ENCODE data around the gene TAS1R3.

Gene TAS1R3

DNA sequence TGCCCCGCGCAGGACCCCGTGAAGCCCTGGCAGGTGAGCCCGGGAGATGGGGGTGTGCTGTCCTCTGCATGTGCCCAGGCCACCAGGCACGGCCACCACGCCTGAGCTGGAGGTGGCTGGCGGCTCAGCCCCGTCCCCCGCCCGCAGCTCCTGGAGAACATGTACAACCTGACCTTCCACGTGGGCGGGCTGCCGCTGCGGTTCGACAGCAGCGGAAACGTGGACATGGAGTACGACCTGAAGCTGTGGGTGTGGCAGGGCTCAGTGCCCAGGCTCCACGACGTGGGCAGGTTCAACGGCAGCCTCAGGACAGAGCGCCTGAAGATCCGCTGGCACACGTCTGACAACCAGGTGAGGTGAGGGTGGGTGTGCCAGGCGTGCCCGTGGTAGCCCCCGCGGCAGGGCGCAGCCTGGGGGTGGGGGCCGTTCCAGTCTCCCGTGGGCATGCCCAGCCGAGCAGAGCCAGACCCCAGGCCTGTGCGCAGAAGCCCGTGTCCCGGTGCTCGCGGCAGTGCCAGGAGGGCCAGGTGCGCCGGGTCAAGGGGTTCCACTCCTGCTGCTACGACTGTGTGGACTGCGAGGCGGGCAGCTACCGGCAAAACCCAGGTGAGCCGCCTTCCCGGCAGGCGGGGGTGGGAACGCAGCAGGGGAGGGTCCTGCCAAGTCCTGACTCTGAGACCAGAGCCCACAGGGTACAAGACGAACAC lies 1.8 kb downstream of the TAS1R3 start:
- Histone ChIP-seq H3K9ac (ENCODE audit: low read depth in 1 of 2, low read length in 2 of 2) (no peak overlapping the region), H3K36me3 (ENCODE audit: control insufficient read depth in 1 of 2, insufficient read depth in 2 of 2, low read length in 2 of 2) (peaks cover 0 to 20% of the 10 kb centered on the region in 2 donors), H3K9me3 (ENCODE audit: control insufficient read depth in 1 of 2, low read length in 2 of 2) (no peaks in the 10 kb centered on the region), H3K4me3 (ENCODE audit: low read depth in 1 of 2, low read length in 2 of 2) (no peak overlapping the region), H3K27ac (ENCODE audit: low read depth, low read length) (no peak overlapping the region), H3K27me3 (ENCODE audit: control insufficient read depth in 1 of 2, insufficient read depth in 2 of 2, low read length in 2 of 2) (peaks cover 0 to 35% of the 10 kb centered on the region in 2 donors), H3K4me1 (ENCODE audit: control insufficient read depth in 1 of 2, insufficient read depth in 2 of 2, low read length in 2 of 2) (peaks cover 10 to 28% of the 10 kb centered on the region in 2 donors)

GRCh38 chr1:1333551-1334241 lies 2.6 kb downstream of the TAS1R3 start:
- H3K9me3 ChIP-seq (ENCODE audit: control insufficient read depth in 1 of 2, low read length in 2 of 2), result no peaks in the 10 kb centered on the region
- peaks cover 0 to 35% of the 10 kb centered on the region in 2 donors for H3K27me3 ChIP-seq (ENCODE audit: control insufficient read depth in 1 of 2, insufficient read depth in 2 of 2, low read length in 2 of 2)
- no peak overlapping the region for H3K9ac ChIP-seq (ENCODE audit: low read depth in 1 of 2, low read length in 2 of 2)
- H3K36me3 ChIP-seq (ENCODE audit: control insufficient read depth in 1 of 2, insufficient read depth in 2 of 2, low read length in 2 of 2), result peaks cover 0 to 18% of the 10 kb centered on the region in 2 donors
- H3K4me1 ChIP-seq (ENCODE audit: control insufficient read depth in 1 of 2, insufficient read depth in 2 of 2, low read length in 2 of 2), result peaks cover 10 to 28% of the 10 kb centered on the region in 2 donors
- no peak overlapping the region for H3K27ac ChIP-seq (ENCODE audit: low read depth, low read length)
- H3K4me3 ChIP-seq (ENCODE audit: low read depth in 1 of 2, low read length in 2 of 2), result no peak overlapping the region

DNA sequence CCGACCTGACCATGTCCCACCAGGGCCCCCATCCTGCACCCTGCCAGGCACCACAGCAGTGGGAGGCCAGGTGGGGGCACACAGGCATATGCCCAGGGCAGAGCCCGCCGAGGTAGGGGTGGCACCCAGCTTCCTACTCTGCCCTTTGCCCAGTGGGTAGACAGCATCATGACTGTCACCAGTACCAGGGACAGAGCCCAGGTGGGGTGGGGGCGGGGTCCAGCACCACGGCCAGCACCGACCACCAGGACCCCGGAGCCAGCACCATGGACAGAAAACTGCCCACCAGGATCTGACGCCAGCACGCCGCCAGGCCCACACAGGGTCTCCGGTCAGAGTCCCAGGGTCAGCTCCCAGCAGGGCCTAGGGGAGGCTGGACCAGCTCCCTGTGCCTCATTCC lies 3.8 kb downstream of the TAS1R3 start:
- H3K4me1 ChIP-seq (ENCODE audit: control insufficient read depth in 1 of 2, insufficient read depth in 2 of 2, low read length in 2 of 2), result peaks cover 10 to 23% of the 10 kb centered on the region in 2 donors
- no peaks in the 10 kb centered on the region for H3K9me3 ChIP-seq (ENCODE audit: control insufficient read depth in 1 of 2, low read length in 2 of 2)
- H3K27me3 ChIP-seq (ENCODE audit: control insufficient read depth in 1 of 2, insufficient read depth in 2 of 2, low read length in 2 of 2), result peaks cover 0 to 35% of the 10 kb centered on the region in 2 donors
- H3K9ac ChIP-seq (ENCODE audit: low read depth in 1 of 2, low read length in 2 of 2), result no peak overlapping the region
- H3K27ac ChIP-seq (ENCODE audit: low read depth, low read length), result no peak overlapping the region
- H3K4me3 ChIP-seq (ENCODE audit: low read depth in 1 of 2, low read length in 2 of 2), result no peak overlapping the region
- H3K36me3 ChIP-seq (ENCODE audit: control insufficient read depth in 1 of 2, insufficient read depth in 2 of 2, low read length in 2 of 2), result peaks cover 0 to 21% of the 10 kb centered on the region in 2 donors

GRCh38 chr1:1335283-1335682 lies 4.2 kb downstream of the TAS1R3 start:
- Histone ChIP-seq H3K27me3 (ENCODE audit: control insufficient read depth in 1 of 2, insufficient read depth in 2 of 2, low read length in 2 of 2) (peaks cover 0 to 35% of the 10 kb centered on the region in 2 donors), H3K4me3 (ENCODE audit: low read depth in 1 of 2, low read length in 2 of 2) (no peak overlapping the region), H3K9me3 (ENCODE audit: control insufficient read depth in 1 of 2, low read length in 2 of 2) (no peaks in the 10 kb centered on the region), H3K4me1 (ENCODE audit: control insufficient read depth in 1 of 2, insufficient read depth in 2 of 2, low read length in 2 of 2) (peaks cover 10 to 18% of the 10 kb centered on the region in 2 donors), H3K27ac (ENCODE audit: low read depth, low read length) (no peak overlapping the region), H3K36me3 (ENCODE audit: control insufficient read depth in 1 of 2, insufficient read depth in 2 of 2, low read length in 2 of 2) (peaks cover 0 to 23% of the 10 kb centered on the region in 2 donors), H3K9ac (ENCODE audit: low read depth in 1 of 2, low read length in 2 of 2) (no peak overlapping the region)

DNA sequence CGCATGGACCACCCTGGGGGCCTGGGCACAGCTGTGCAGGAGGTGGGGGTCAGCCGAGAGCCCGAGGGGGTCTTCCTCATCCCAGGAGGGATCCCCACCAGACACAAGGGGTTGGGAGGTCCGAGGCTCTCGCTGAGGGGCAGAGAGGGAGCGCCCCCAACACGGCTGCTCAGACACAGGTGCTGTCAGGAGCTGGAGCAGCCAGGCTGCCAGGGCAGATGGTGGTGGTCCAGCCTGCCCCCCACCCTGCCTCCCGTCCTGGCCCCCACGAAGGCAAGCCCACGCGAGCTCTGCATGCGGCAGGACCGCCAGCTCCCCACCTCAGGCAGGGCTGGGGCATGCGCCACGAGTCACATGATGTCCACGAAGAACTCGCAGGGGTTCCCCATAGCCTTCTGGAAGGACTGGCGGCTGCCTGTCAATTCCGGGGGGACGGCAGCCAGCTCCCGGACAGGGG lies 4.7 kb downstream of the TAS1R3 start:
- Histone ChIP-seq H3K27ac (ENCODE audit: low read depth, low read length) (no peak overlapping the region), H3K4me3 (ENCODE audit: low read depth in 1 of 2, low read length in 2 of 2) (no peak overlapping the region), H3K9me3 (ENCODE audit: control insufficient read depth in 1 of 2, low read length in 2 of 2) (no peaks in the 10 kb centered on the region), H3K9ac (ENCODE audit: low read depth in 1 of 2, low read length in 2 of 2) (no peak overlapping the region), H3K36me3 (ENCODE audit: control insufficient read depth in 1 of 2, insufficient read depth in 2 of 2, low read length in 2 of 2) (peaks cover 0 to 28% of the 10 kb centered on the region in 2 donors), H3K4me1 (ENCODE audit: control insufficient read depth in 1 of 2, insufficient read depth in 2 of 2, low read length in 2 of 2) (peaks cover 10 to 18% of the 10 kb centered on the region in 2 donors), H3K27me3 (ENCODE audit: control insufficient read depth in 1 of 2, insufficient read depth in 2 of 2, low read length in 2 of 2) (peaks cover 0 to 30% of the 10 kb centered on the region in 2 donors)

GRCh38 chr1:1336446-1336845 lies 5.4 kb downstream of the TAS1R3 start:
- H3K4me3 ChIP-seq (ENCODE audit: low read depth in 1 of 2, low read length in 2 of 2), result no peak overlapping the region
- peaks cover 0 to 24% of the 10 kb centered on the region in 2 donors for H3K27me3 ChIP-seq (ENCODE audit: control insufficient read depth in 1 of 2, insufficient read depth in 2 of 2, low read length in 2 of 2)
- no peak overlapping the region for H3K27ac ChIP-seq (ENCODE audit: low read depth, low read length)
- no peak overlapping the region for H3K9ac ChIP-seq (ENCODE audit: low read depth in 1 of 2, low read length in 2 of 2)
- H3K9me3 ChIP-seq (ENCODE audit: control insufficient read depth in 1 of 2, low read length in 2 of 2), result no peaks in the 10 kb centered on the region
- peaks cover 5 to 35% of the 10 kb centered on the region in 2 donors for H3K36me3 ChIP-seq (ENCODE audit: control insufficient read depth in 1 of 2, insufficient read depth in 2 of 2, low read length in 2 of 2)
- H3K4me1 ChIP-seq (ENCODE audit: control insufficient read depth in 1 of 2, insufficient read depth in 2 of 2, low read length in 2 of 2), result peaks cover 10 to 15% of the 10 kb centered on the region in 2 donors

DNA sequence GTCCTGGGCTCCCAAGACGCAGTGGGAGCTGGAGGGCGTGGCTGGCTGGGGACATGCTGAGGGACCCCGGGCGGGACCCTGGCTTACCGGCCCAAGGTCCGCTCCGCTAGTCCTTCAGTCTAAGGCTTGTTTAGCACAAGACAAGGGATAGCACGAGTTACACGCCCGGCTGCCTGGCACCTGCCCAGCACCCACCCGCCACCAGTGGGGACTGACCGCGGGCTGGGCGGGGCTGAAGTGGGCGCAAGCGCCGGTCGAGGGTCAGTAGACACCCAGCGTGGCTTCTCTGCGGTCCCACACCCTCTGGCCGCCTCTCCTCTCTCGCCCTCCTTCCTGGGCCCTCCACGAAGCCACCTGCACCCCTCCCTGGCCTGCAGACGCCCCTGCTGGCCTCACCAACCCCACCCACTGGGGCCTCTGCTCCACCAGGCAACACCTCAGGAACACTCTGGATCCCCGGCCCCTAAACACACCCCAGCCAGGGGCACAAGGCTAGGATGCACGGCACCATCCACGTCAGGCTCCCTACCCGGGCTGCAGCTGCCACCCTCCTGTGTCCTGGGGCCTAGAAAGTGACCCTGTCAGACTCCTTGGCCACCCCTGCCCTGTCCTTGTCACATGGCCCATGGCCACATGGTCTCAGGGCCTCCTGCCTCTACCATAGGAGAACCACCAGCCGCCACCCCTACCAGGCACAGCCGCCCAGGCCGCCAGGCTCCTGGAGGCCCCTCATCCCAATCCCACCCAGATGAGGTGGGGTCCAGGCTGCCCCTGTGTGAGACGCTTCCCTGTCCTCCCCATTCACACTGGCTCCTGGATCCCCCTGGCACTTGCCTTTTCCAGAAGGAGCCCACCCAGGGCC lies 6.1 kb downstream of the TAS1R3 start:
- no peak overlapping the region for H3K9ac ChIP-seq (ENCODE audit: low read depth in 1 of 2, low read length in 2 of 2)
- H3K4me1 ChIP-seq (ENCODE audit: control insufficient read depth in 1 of 2, insufficient read depth in 2 of 2, low read length in 2 of 2), result peaks cover 10 to 12% of the 10 kb centered on the region in 2 donors
- H3K4me3 ChIP-seq (ENCODE audit: low read depth in 1 of 2, low read length in 2 of 2), result no peak overlapping the region
- peaks cover 0 to 18% of the 10 kb centered on the region in 2 donors for H3K27me3 ChIP-seq (ENCODE audit: control insufficient read depth in 1 of 2, insufficient read depth in 2 of 2, low read length in 2 of 2)
- no peaks in the 10 kb centered on the region for H3K9me3 ChIP-seq (ENCODE audit: control insufficient read depth in 1 of 2, low read length in 2 of 2)
- H3K36me3 ChIP-seq (ENCODE audit: control insufficient read depth in 1 of 2, insufficient read depth in 2 of 2, low read length in 2 of 2), result peaks cover 7 to 40% of the 10 kb centered on the region in 2 donors
- H3K27ac ChIP-seq (ENCODE audit: low read depth, low read length), result no peak overlapping the region

GRCh38 chr1:1337793-1338147 lies 6.7 kb downstream of the TAS1R3 start:
- no peak overlapping the region for H3K4me3 ChIP-seq (ENCODE audit: low read depth in 1 of 2, low read length in 2 of 2)
- peaks cover 6% of the 10 kb centered on the region in 2 donors for H3K4me1 ChIP-seq (ENCODE audit: control insufficient read depth in 1 of 2, insufficient read depth in 2 of 2, low read length in 2 of 2)
- peaks cover 7 to 40% of the 10 kb centered on the region in 2 donors for H3K36me3 ChIP-seq (ENCODE audit: control insufficient read depth in 1 of 2, insufficient read depth in 2 of 2, low read length in 2 of 2)
- no peak overlapping the region for H3K27ac ChIP-seq (ENCODE audit: low read depth, low read length)
- peaks cover 0 to 13% of the 10 kb centered on the region in 2 donors for H3K27me3 ChIP-seq (ENCODE audit: control insufficient read depth in 1 of 2, insufficient read depth in 2 of 2, low read length in 2 of 2)
- H3K9ac ChIP-seq (ENCODE audit: low read depth in 1 of 2, low read length in 2 of 2), result no peak overlapping the region
- H3K9me3 ChIP-seq (ENCODE audit: control insufficient read depth in 1 of 2, low read length in 2 of 2), result no peaks in the 10 kb centered on the region

DNA sequence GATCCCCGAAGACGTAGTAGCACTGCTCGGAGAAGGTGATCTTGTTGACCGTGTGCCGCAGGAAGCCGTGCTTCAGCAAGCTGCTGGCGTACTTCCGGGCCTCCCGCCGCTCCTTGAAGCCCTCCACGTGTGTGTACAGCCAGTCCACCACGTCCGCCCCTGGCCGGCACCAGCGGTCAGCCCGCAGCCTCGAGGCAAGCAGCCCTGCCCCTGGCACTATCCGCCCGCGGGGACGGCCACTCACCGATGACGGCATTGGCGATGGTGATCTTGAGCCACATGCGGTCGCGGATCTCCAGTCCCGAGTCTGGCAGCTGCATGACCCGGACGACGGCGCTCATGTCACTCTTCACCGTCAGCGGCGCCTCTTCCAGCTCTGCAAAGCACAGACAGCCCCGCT lies 7.2 kb downstream of the TAS1R3 start:
- Histone ChIP-seq H3K27ac (ENCODE audit: low read depth, low read length) (no peak overlapping the region), H3K9me3 (ENCODE audit: control insufficient read depth in 1 of 2, low read length in 2 of 2) (no peaks in the 10 kb centered on the region), H3K4me3 (ENCODE audit: low read depth in 1 of 2, low read length in 2 of 2) (no peak overlapping the region), H3K4me1 (ENCODE audit: control insufficient read depth in 1 of 2, insufficient read depth in 2 of 2, low read length in 2 of 2) (peaks cover under 1 to 1% of the 10 kb centered on the region in 2 donors), H3K36me3 (ENCODE audit: control insufficient read depth in 1 of 2, insufficient read depth in 2 of 2, low read length in 2 of 2) (peaks cover 7 to 40% of the 10 kb centered on the region in 2 donors), H3K27me3 (ENCODE audit: control insufficient read depth in 1 of 2, insufficient read depth in 2 of 2, low read length in 2 of 2) (peaks cover 0 to 9% of the 10 kb centered on the region in 2 donors), H3K9ac (ENCODE audit: low read depth in 1 of 2, low read length in 2 of 2) (no peak overlapping the region)

Data from duodenal mucosa (tissue), 2 donors.